Measurements from ENCODE around the gene HOXB2. TPM values are rescaled to one million over a fixed set of nuclear protein-coding genes. Genes with fewer than 3 reads are reported as not detected.

HOXB2 gene
- total RNA-seq, 1 experiment from 2014 or later = not detected

DNA sequence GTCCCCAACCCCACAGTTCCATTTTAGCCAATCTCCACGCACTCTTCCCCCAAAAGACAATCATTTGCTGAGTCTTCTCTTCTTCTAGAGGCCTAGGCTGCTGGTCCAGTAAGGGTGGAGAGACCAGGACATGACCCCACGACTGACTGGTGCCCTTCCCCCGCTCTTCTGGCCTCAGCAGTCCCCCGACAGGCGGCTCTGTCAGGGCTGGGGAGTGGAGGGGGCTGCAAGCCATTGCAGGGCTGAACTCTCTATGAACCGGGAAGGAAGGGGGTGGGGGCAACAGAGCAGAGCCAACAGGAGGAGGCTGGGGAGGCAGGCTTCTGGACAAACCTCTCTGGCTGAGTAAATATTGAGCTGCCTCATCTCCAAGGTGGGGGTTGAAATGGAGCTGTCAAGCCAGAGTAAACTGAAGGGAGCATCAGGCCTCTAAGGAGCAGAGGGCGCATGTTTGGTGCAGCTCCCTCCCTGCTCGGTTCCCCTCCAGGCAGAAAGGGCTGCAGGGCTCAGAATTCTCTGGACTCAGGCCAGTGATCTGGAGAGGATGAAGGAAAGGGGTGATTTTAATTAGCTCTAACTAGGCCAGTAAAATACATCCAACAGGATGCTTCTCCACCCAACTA is 22.8 kb downstream of the HOXB2 start:
- Histone ChIP-seq H3K4me1 (ENCODE audit: insufficient read depth, low read length) (peaks cover 11% of the 10 kb centered on the region), H2AK5ac (ENCODE audit: insufficient read length, low read length) (no peak overlapping the region), H3K4ac (ENCODE audit: low read depth, low read length) (no peak overlapping the region), H3K14ac (ENCODE audit: insufficient read depth, low read length) (no peak overlapping the region), H3K4me2 (ENCODE audit: insufficient read depth, insufficient read length, low read length) (no peak overlapping the region), H3K27ac (ENCODE audit: insufficient read length, low read depth, low read length) (no peak overlapping the region), H2AFZ (ENCODE audit: low read length) (no peak overlapping the region), H2BK12ac (ENCODE audit: insufficient read length, low read depth, low read length) (no peak overlapping the region), H3K23me2 (ENCODE audit: insufficient read length, low read depth, low read length, poor library complexity, severe bottlenecking) (no peaks in the 10 kb centered on the region), H3K23ac (ENCODE audit: insufficient read length, low read depth, low read length) (no peak overlapping the region), H3T11ph (ENCODE audit: low read length) (no peak overlapping the region), H3K56ac (ENCODE audit: insufficient read length, low read depth, low read length) (no peak overlapping the region), H2BK120ac (ENCODE audit: low read depth, low read length, poor library complexity, severe bottlenecking) (no peak overlapping the region), H3K18ac (ENCODE audit: insufficient read length, low read depth, low read length) (no peak overlapping the region), H3K79me2 (ENCODE audit: insufficient read depth, low read length) (no peaks in the 10 kb centered on the region), H4K5ac (ENCODE audit: insufficient read length, low read depth, low read length) (no peak overlapping the region), H4K20me1 (ENCODE audit: control insufficient read depth, insufficient read depth, insufficient read length) (no peaks in the 10 kb centered on the region), H2BK5ac (ENCODE audit: insufficient read length, low read length) (no peak overlapping the region), H2BK20ac (ENCODE audit: low read depth, low read length, poor library complexity, severe bottlenecking) (no peak overlapping the region), H4K8ac (replicated peaks; ENCODE audit: insufficient read length, low read depth, low read length) (no peak overlapping the region), H2BK15ac (ENCODE audit: low read depth, low read length) (no peak overlapping the region), H3K9me3 (ENCODE audit: control insufficient read depth, low read depth, low read length) (no peaks in the 10 kb centered on the region), H3K79me1 (ENCODE audit: insufficient read depth, low read depth, low read length, poor library complexity, severe bottlenecking) (no peaks in the 10 kb centered on the region), H3K9ac (ENCODE audit: extremely low read depth, insufficient read length, low read length) (no peak overlapping the region), H3K27me3 (ENCODE audit: insufficient read depth, low read length) (peaks cover 43% of the 10 kb centered on the region; the same call in 1 of the 2 replicates), H4K91ac (ENCODE audit: insufficient read length, low read depth, low read length) (no peak overlapping the region)
- peaks cover 0 to 2% (median 0%) of the 10 kb centered on the region in 3 experiments; a peak in 1 of 7 replicates for H3K36me3 Mint-ChIP-seq (ENCODE audit: insufficient read depth in 1 of 3, low read depth in 3 of 3)
- TF ChIP-seq, protein P1, sequence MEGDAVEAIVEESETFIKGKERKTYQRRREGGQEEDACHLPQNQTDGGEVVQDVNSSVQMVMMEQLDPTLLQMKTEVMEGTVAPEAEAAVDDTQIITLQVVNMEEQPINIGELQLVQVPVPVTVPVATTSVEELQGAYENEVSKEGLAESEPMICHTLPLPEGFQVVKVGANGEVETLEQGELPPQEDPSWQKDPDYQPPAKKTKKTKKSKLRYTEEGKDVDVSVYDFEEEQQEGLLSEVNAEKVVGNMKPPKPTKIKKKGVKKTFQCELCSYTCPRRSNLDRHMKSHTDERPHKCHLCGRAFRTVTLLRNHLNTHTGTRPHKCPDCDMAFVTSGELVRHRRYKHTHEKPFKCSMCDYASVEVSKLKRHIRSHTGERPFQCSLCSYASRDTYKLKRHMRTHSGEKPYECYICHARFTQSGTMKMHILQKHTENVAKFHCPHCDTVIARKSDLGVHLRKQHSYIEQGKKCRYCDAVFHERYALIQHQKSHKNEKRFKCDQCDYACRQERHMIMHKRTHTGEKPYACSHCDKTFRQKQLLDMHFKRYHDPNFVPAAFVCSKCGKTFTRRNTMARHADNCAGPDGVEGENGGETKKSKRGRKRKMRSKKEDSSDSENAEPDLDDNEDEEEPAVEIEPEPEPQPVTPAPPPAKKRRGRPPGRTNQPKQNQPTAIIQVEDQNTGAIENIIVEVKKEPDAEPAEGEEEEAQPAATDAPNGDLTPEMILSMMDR (conservative IDR thresholded peaks at IDR 0.05) = no peak
- peak; percentile 72 for DNase-seq
- H3K27ac Mint-ChIP-seq = no peak overlapping the region; a peak in 1 of 7 replicates
- peaks cover 37 to 45% of the 10 kb centered on the region in 2 experiments for H3K4me1 Mint-ChIP-seq
- WGBS (ENCODE audit: extremely low coverage, insufficient read length, low lambda C conversion rate) = no CpG with 5 or more reads among the region's 8 CpGs
- H3K9me3 Mint-ChIP-seq = peaks cover 4 to 29% of the 10 kb centered on the region in 2 experiments; a peak in 3 of 5 replicates
- peak overlapping the region in 1 of 2 experiments; percentile 33; a peak in 1 of 5 replicates for H3K4me3 Mint-ChIP-seq
- H3K27me3 Mint-ChIP-seq (ENCODE audit: low read depth) = peaks cover 100% of the 10 kb centered on the region
